Body of pancreas (tissue), 4 donors: Measurements from ENCODE around the gene MUC5B.
"Not testable (repeated sequence)": the region's sequence is repeated elsewhere in the genome, so short reads cannot be mapped to it uniquely, and the experiment has no call there.

Experiments
- POLR2A ChIP-seq, 3 donors: fragments of 450-650 bp; IDR thresholded peaks; one replicate each; pipeline ENCODE4 v1.6.1; 2016; ENCODE audit warnings: antibody characterized with exemption in 3 of 3, mild to moderate bottlenecking in 2 of 3
- TF ChIP-seq, protein P1 (sequence below), 7 experiments: fragments of 450-650 bp in 4 of 7; fragments of 200-600 bp in 3 of 7; sonication (generic) in 3 of 7; IDR thresholded peaks; one replicate each; pipeline ENCODE4 v1.5.1; 2016 to 2019; ENCODE audit warnings: antibody characterized with exemption in 7 of 7

DNA sequence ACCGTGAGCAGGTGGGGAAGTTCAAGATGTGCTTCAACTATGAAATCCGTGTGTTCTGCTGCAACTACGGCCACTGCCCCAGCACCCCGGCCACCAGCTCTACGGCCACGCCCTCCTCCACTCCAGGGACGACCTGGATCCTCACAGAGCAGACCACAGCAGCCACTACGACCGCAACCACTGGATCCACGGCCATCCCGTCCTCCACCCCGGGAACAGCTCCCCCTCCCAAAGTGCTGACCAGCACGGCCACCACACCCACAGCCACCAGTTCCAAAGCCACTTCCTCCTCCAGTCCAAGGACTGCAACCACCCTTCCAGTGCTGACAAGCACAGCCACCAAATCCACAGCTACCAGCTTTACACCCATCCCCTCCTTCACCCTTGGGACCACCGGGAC is 22.9 kb downstream of the MUC5B start:
- TF ChIP-seq POLR2A (IDR thresholded peaks at IDR 0.05), result not testable (repeated sequence)
- TF ChIP-seq, protein P1, sequence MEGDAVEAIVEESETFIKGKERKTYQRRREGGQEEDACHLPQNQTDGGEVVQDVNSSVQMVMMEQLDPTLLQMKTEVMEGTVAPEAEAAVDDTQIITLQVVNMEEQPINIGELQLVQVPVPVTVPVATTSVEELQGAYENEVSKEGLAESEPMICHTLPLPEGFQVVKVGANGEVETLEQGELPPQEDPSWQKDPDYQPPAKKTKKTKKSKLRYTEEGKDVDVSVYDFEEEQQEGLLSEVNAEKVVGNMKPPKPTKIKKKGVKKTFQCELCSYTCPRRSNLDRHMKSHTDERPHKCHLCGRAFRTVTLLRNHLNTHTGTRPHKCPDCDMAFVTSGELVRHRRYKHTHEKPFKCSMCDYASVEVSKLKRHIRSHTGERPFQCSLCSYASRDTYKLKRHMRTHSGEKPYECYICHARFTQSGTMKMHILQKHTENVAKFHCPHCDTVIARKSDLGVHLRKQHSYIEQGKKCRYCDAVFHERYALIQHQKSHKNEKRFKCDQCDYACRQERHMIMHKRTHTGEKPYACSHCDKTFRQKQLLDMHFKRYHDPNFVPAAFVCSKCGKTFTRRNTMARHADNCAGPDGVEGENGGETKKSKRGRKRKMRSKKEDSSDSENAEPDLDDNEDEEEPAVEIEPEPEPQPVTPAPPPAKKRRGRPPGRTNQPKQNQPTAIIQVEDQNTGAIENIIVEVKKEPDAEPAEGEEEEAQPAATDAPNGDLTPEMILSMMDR (IDR thresholded peaks at IDR 0.05), result not testable (repeated sequence)
